ENCODE measurements around the gene PRDX5.

DNA sequence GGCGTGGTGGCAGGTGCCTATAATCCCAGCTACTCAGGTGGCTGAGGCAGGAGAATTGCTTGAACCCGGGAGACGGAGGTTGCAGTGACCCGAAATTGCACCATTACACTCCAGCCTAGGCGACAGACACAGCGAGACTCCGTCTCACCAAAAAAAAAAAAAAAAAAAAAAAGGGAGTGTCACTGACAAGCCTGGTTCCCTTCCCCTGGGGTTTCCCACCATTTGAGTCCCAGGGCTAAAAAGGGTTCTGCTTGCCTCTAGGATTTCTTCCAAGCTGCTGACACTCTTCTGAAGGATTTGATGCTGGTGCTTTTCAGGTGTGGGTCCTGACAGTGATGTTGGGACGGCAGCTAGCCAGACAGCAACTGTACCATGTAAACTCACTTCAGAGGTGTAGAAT is 20.8 kb downstream of the PRDX5 start:
- TF ChIP-seq, protein P1, sequence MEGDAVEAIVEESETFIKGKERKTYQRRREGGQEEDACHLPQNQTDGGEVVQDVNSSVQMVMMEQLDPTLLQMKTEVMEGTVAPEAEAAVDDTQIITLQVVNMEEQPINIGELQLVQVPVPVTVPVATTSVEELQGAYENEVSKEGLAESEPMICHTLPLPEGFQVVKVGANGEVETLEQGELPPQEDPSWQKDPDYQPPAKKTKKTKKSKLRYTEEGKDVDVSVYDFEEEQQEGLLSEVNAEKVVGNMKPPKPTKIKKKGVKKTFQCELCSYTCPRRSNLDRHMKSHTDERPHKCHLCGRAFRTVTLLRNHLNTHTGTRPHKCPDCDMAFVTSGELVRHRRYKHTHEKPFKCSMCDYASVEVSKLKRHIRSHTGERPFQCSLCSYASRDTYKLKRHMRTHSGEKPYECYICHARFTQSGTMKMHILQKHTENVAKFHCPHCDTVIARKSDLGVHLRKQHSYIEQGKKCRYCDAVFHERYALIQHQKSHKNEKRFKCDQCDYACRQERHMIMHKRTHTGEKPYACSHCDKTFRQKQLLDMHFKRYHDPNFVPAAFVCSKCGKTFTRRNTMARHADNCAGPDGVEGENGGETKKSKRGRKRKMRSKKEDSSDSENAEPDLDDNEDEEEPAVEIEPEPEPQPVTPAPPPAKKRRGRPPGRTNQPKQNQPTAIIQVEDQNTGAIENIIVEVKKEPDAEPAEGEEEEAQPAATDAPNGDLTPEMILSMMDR (IDR thresholded peaks at IDR 0.05): no peak
- no peak for TF ChIP-seq EP300 (IDR thresholded peaks at IDR 0.05; ENCODE audit: low read depth)
- no peak for TF ChIP-seq POLR2AphosphoS5 (IDR thresholded peaks at IDR 0.05)
- TF ChIP-seq POLR2A (IDR thresholded peaks at IDR 0.05): no peak

All from transverse colon (tissue), 4 donors.